Raji (cell line): ENCODE measurements around the gene GNGT1.

Experiments
- POLR2A ChIP-seq: IDR thresholded peaks from 2 replicates; pipeline ENCODE4 v1.6.1; 2011; ENCODE audit warnings: low read depth, low read length, control low read depth; ENCODE audit not compliant: insufficient read depth

Gene GNGT1

GRCh38 chr7:93894966-93895640, 11.3 kb upstream of the GNGT1 start:
- no peak for TF ChIP-seq POLR2A

- TF ChIP-seq POLR2A = no peak
Measured at GRCh38 chr7:93895859-93896600, 10.3 kb upstream of the GNGT1 start.

- TF ChIP-seq POLR2A = no peak
Measured at GRCh38 chr7:93897680-93898079, 8.7 kb upstream of the GNGT1 start.

GRCh38 chr7:93902777-93903423, 3.5 kb upstream of the GNGT1 start:
- no peak for TF ChIP-seq POLR2A

GRCh38 chr7:93910076-93910994, 4.0 kb downstream of the GNGT1 start:
- no peak for TF ChIP-seq POLR2A

GRCh38 chr7:93913197-93913596, 6.8 kb downstream of the GNGT1 start:
- no peak for TF ChIP-seq POLR2A

GRCh38 chr7:93914581-93915066, 8.3 kb downstream of the GNGT1 start:
- no peak for TF ChIP-seq POLR2A

- TF ChIP-seq POLR2A = no peak
Measured at GRCh38 chr7:93920496-93921182, 14.3 kb downstream of the GNGT1 start.

GRCh38 chr7:93921186-93921585, 14.8 kb downstream of the GNGT1 start:
- TF ChIP-seq POLR2A = no peak

GRCh38 chr7:93921607-93922566, 15.5 kb downstream of the GNGT1 start, which contains the start of gene GNG11:
Gene GNG11, plus strand, starts transcription at chr7:93921735. Its CDS starts 403 bp downstream, at chr7:93922138.
- no peak for TF ChIP-seq POLR2A

- no peak for TF ChIP-seq POLR2A
Measured at GRCh38 chr7:93923296-93923695, 16.9 kb downstream of the GNGT1 start.

- TF ChIP-seq POLR2A = no peak
Measured at GRCh38 chr7:93923942-93924341, 17.6 kb downstream of the GNGT1 start.

GRCh38 chr7:93926800-93927199, 20.4 kb downstream of the GNGT1 start:
- no peak for TF ChIP-seq POLR2A
